ENCODE data around the gene GATD1.

GATD1 gene

GRCh38 chr11:818396-819128 lies 41.3 kb upstream of the GATD1 start, which contains the start of gene PNPLA2:
Gene PNPLA2 (plus strand): TSS chr11:818914. CDS start chr11:819719, 805 bp downstream.
- Histone ChIP-seq H3K4me1 (ENCODE audit: control extremely low read depth in 1 of 4, control insufficient read depth in 4 of 4, insufficient read depth in 4 of 4, low read length in 3 of 4) (peaks cover 0 to 34% (median 33%) of the 10 kb centered on the region in 4 experiments), H3K9me3 (ENCODE audit: control extremely low read depth in 1 of 5, control insufficient read depth in 4 of 5, insufficient read depth in 2 of 5, low read depth in 1 of 5, low read length in 4 of 5) (no peaks in the 10 kb centered on the region), H3K27ac (ENCODE audit: insufficient read depth in 1 of 2, low read depth in 1 of 2, low read length in 2 of 2, poor library complexity in 1 of 2, severe bottlenecking in 2 of 2) (peak within 1 kb of the TSS; percentile 70 to 85), H3K36me3 (ENCODE audit: control insufficient read depth in 4 of 4, insufficient read depth in 4 of 4, low read length in 3 of 4) (peaks cover 0 to 19% (median 10%) of the 10 kb centered on the region in 4 experiments), H3K4me3 (ENCODE audit: control insufficient read depth in 1 of 7, extremely low read depth in 1 of 7, insufficient read depth in 4 of 7, low read depth in 2 of 7, low read length in 6 of 7) (peak within 1 kb of the TSS; percentile 65 to 87 (median 81)), H3K27me3 (replicated peaks in 2 of 5; ENCODE audit: control insufficient read depth in 4 of 5, insufficient read depth in 5 of 5, low read length in 4 of 5) (no peaks in the 10 kb centered on the region)
- no peak for DNase-seq
- ChIA-PET CTCF (interaction anchor here (1.2 to 3.3 kb wide), 9 partner anchors 9 to 25 kb away, joined by 3 to 15 read pairs (median 5); partner anchors contain the start of genes CD151, PIDD1, RPLP2 and TSPAN4), POLR2A (interaction anchor here (1.3 to 2.7 kb wide), 6 partner anchors 9 to 24 kb away, joined by 6 to 17 read pairs (median 8); partner anchors contain the start of genes CRACR2B, POLR2L, RPLP2 and TSPAN4)
- WGBS (ENCODE audit: insufficient coverage) = 31% methylated on average over 17 of the region's 20 CpGs

- H3K9me3 ChIP-seq (ENCODE audit: control extremely low read depth in 1 of 5, control insufficient read depth in 4 of 5, insufficient read depth in 2 of 5, low read depth in 1 of 5, low read length in 4 of 5) = no peaks in the 10 kb centered on the region
- no peak overlapping the region for H3K27ac ChIP-seq (ENCODE audit: insufficient read depth in 1 of 2, low read depth in 1 of 2, low read length in 2 of 2, poor library complexity in 1 of 2, severe bottlenecking in 2 of 2)
- H3K4me3 ChIP-seq (ENCODE audit: control insufficient read depth in 1 of 7, extremely low read depth in 1 of 7, insufficient read depth in 4 of 7, low read depth in 2 of 7, low read length in 6 of 7) = no peak overlapping the region
- H3K4me1 ChIP-seq (ENCODE audit: control extremely low read depth in 1 of 4, control insufficient read depth in 4 of 4, insufficient read depth in 4 of 4, low read length in 3 of 4) = peaks cover 1 to 29% (median 25%) of the 10 kb centered on the region in 4 experiments
- no peak for DNase-seq
- no peaks in the 10 kb centered on the region for H3K27me3 ChIP-seq (replicated peaks in 2 of 5; ENCODE audit: control insufficient read depth in 4 of 5, insufficient read depth in 5 of 5, low read length in 4 of 5)
- ChIA-PET CTCF (no interaction called here), POLR2A (no interaction called here)
- WGBS (ENCODE audit: insufficient coverage) = 90% methylated on average over 4 of the region's 11 CpGs
- peaks cover 2 to 31% (median 27%) of the 10 kb centered on the region in 4 experiments for H3K36me3 ChIP-seq (ENCODE audit: control insufficient read depth in 4 of 4, insufficient read depth in 4 of 4, low read length in 3 of 4)
Measured at GRCh38 chr11:816433-816779, 39.1 kb upstream of the GATD1 start.

DNA sequence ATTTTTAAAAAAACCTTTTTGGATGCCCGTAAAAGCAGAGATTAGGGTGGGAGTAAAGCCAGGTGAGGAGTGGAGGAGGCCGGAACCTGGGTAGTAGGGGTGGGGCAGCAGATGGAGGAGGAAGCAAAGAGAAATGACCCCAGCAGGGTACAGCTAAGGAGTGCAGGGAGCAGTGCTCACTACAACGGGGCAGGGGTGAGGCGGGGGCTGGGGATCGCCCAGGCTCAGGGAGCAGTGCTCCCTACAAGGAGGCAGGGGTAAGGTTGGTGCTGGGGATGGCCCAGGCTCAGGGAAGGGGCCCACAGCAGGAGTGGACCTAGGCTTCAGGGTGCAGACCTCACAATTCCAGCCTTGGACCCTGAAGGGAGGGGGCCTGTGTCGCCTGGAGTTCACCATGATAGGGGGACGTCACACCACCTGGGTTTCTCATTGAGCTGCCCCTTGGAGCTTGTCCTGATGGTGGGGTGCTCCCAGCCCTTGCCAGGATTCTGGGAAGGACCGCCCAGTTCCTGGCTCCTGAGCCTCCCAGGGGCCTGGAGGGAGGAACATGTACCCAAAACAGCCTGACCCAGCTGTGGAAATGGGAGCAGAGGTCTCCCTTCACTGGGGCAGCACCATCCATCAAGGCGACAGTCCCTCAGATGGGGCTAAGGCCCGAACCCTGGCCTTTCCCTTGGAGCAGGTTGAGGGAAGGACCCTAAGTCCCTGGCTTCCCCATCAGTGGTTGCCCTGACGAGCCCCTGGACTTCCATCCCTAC lies 38.6 kb upstream of the GATD1 start:
- no peak overlapping the region for H3K27ac ChIP-seq (ENCODE audit: insufficient read depth in 1 of 2, low read depth in 1 of 2, low read length in 2 of 2, poor library complexity in 1 of 2, severe bottlenecking in 2 of 2)
- H3K9me3 ChIP-seq (ENCODE audit: control extremely low read depth in 1 of 5, control insufficient read depth in 4 of 5, insufficient read depth in 2 of 5, low read depth in 1 of 5, low read length in 4 of 5) = no peaks in the 10 kb centered on the region
- H3K4me1 ChIP-seq (ENCODE audit: control extremely low read depth in 1 of 4, control insufficient read depth in 4 of 4, insufficient read depth in 4 of 4, low read length in 3 of 4) = peaks cover 6 to 29% (median 24%) of the 10 kb centered on the region in 4 experiments
- peaks cover 5 to 36% (median 29%) of the 10 kb centered on the region in 4 experiments for H3K36me3 ChIP-seq (ENCODE audit: control insufficient read depth in 4 of 4, insufficient read depth in 4 of 4, low read length in 3 of 4)
- H3K27me3 ChIP-seq (replicated peaks in 2 of 5; ENCODE audit: control insufficient read depth in 4 of 5, insufficient read depth in 5 of 5, low read length in 4 of 5) = no peaks in the 10 kb centered on the region
- no peak overlapping the region for H3K4me3 ChIP-seq (ENCODE audit: control insufficient read depth in 1 of 7, extremely low read depth in 1 of 7, insufficient read depth in 4 of 7, low read depth in 2 of 7, low read length in 6 of 7)
- no peak for DNase-seq
- ChIA-PET POLR2A (no interaction called here), CTCF (no interaction called here)
- 99% methylated on average over 8 of the region's 11 CpGs for WGBS (ENCODE audit: insufficient coverage)

DNA sequence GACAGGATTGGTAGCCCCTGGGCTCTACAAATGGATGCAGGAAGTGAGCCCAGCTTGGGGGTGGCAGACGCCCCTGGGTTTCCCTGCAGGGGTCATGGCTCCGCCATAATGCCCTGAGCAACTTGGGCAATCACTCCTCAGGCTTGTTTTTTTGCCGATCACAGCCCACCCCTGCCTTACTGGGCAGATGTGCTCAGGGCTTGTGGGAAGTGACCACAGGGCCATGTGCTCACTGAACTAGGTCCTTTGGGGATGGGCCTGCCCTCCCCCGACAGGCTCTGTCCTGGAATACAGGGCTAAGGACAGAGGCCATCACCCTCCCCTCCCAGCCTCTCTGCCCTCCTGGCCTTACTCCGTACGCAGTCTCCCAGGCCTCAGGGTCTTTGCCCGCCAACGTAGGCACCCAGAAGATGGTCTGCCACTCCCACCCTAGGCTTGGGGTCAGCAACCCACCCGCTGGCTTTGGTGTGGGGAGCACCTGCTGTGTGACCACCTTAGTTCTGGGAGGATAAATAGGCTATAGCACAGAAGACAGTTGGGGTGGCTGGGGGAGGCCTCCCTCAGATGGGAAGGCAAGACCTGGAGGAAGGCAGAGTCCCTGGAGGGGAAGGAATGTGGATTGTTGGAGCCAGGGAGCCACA lies 36.3 kb upstream of the GATD1 start:
- POLR2A ChIA-PET = no interaction called here

GRCh38 chr11:813072-813455 lies 35.8 kb upstream of the GATD1 start:
- H3K27ac ChIP-seq (ENCODE audit: insufficient read depth in 1 of 2, low read depth in 1 of 2, low read length in 2 of 2, poor library complexity in 1 of 2, severe bottlenecking in 2 of 2) = no peak overlapping the region
- WGBS (ENCODE audit: insufficient coverage) = 92% methylated on average over 6 of the region's 6 CpGs
- H3K4me3 ChIP-seq (ENCODE audit: control insufficient read depth in 1 of 7, extremely low read depth in 1 of 7, insufficient read depth in 4 of 7, low read depth in 2 of 7, low read length in 6 of 7) = no peak overlapping the region
- no peak for DNase-seq
- H3K9me3 ChIP-seq (ENCODE audit: control extremely low read depth in 1 of 5, control insufficient read depth in 4 of 5, insufficient read depth in 2 of 5, low read depth in 1 of 5, low read length in 4 of 5) = no peaks in the 10 kb centered on the region
- H3K36me3 ChIP-seq (ENCODE audit: control insufficient read depth in 4 of 4, insufficient read depth in 4 of 4, low read length in 3 of 4) = peaks cover 5 to 36% (median 29%) of the 10 kb centered on the region in 4 experiments
- ChIA-PET CTCF (interaction anchor here (1.5 to 1.6 kb wide), 2 partner anchors 29 to 30 kb away, joined by 3 to 4 read pairs; partner anchors contain the start of genes POLR2L and TSPAN4), POLR2A (no interaction called here)
- no peaks in the 10 kb centered on the region for H3K27me3 ChIP-seq (replicated peaks in 2 of 5; ENCODE audit: control insufficient read depth in 4 of 5, insufficient read depth in 5 of 5, low read length in 4 of 5)
- peaks cover 8 to 28% (median 23%) of the 10 kb centered on the region in 4 experiments for H3K4me1 ChIP-seq (ENCODE audit: control extremely low read depth in 1 of 4, control insufficient read depth in 4 of 4, insufficient read depth in 4 of 4, low read length in 3 of 4)

More for the DNA sequence above, 36.3 kb upstream of the GATD1 start:
- Histone ChIP-seq H3K4me1 (ENCODE audit: control extremely low read depth in 1 of 4, control insufficient read depth in 4 of 4, insufficient read depth in 4 of 4, low read length in 3 of 4) (peaks cover 7 to 26% (median 20%) of the 10 kb centered on the region in 4 experiments), H3K9me3 (ENCODE audit: control extremely low read depth in 1 of 5, control insufficient read depth in 4 of 5, insufficient read depth in 2 of 5, low read depth in 1 of 5, low read length in 4 of 5) (no peaks in the 10 kb centered on the region), H3K27ac (ENCODE audit: insufficient read depth in 1 of 2, low read depth in 1 of 2, low read length in 2 of 2, poor library complexity in 1 of 2, severe bottlenecking in 2 of 2) (no peak overlapping the region), H3K36me3 (ENCODE audit: control insufficient read depth in 4 of 4, insufficient read depth in 4 of 4, low read length in 3 of 4) (peaks cover 5 to 36% (median 29%) of the 10 kb centered on the region in 4 experiments), H3K4me3 (ENCODE audit: control insufficient read depth in 1 of 7, extremely low read depth in 1 of 7, insufficient read depth in 4 of 7, low read depth in 2 of 7, low read length in 6 of 7) (no peak overlapping the region), H3K27me3 (replicated peaks in 2 of 5; ENCODE audit: control insufficient read depth in 4 of 5, insufficient read depth in 5 of 5, low read length in 4 of 5) (no peaks in the 10 kb centered on the region)
- no peak for DNase-seq
- CTCF ChIA-PET = interaction anchor here (1.6 kb wide), 1 partner anchor 29 kb away, joined by 4 read pairs; the partner anchor contains the start of genes POLR2L and TSPAN4
- 82% methylated on average over 5 of the region's 9 CpGs for WGBS (ENCODE audit: insufficient coverage)

GRCh38 chr11:812390-812789 lies 35.1 kb upstream of the GATD1 start:
- CTCF ChIA-PET = interaction anchor here (1.1 to 2.6 kb wide), 4 partner anchors 7 to 28 kb away, joined by 3 to 9 read pairs (median 4); no protein-coding TSS in a partner anchor

More at GRCh38 chr11:812390-812789, 35.1 kb upstream of the GATD1 start:
- Histone ChIP-seq H3K27me3 (replicated peaks in 2 of 5; ENCODE audit: control insufficient read depth in 4 of 5, insufficient read depth in 5 of 5, low read length in 4 of 5) (no peaks in the 10 kb centered on the region), H3K36me3 (ENCODE audit: control insufficient read depth in 4 of 4, insufficient read depth in 4 of 4, low read length in 3 of 4) (peaks cover 5 to 36% (median 29%) of the 10 kb centered on the region in 4 experiments), H3K9me3 (ENCODE audit: control extremely low read depth in 1 of 5, control insufficient read depth in 4 of 5, insufficient read depth in 2 of 5, low read depth in 1 of 5, low read length in 4 of 5) (no peaks in the 10 kb centered on the region), H3K27ac (ENCODE audit: insufficient read depth in 1 of 2, low read depth in 1 of 2, low read length in 2 of 2, poor library complexity in 1 of 2, severe bottlenecking in 2 of 2) (no peak overlapping the region), H3K4me1 (ENCODE audit: control extremely low read depth in 1 of 4, control insufficient read depth in 4 of 4, insufficient read depth in 4 of 4, low read length in 3 of 4) (peaks cover 8 to 33% (median 23%) of the 10 kb centered on the region in 4 experiments), H3K4me3 (ENCODE audit: control insufficient read depth in 1 of 7, extremely low read depth in 1 of 7, insufficient read depth in 4 of 7, low read depth in 2 of 7, low read length in 6 of 7) (no peak overlapping the region)
- POLR2A ChIA-PET = interaction anchor here (1.1 to 1.5 kb wide), 2 partner anchors 9 to 22 kb away, joined by 3 to 4 read pairs; no protein-coding TSS in a partner anchor
- 100% methylated on average over 3 of the region's 3 CpGs for WGBS (ENCODE audit: insufficient coverage)
- DNase-seq = no peak

Data from common myeloid progenitor, CD34-positive (primary cell).